HepG2 (cell line): Measurements from ENCODE around the gene FBXL7. TPM values are rescaled to one million over a fixed set of nuclear protein-coding genes. Genes with fewer than 3 reads are reported as not detected.

ENCODE experiments used
- ATAC-seq: fragments of 200-7000 bp; cut with Tn5 transposase; 3 replicates; pipeline ENCODE4 v1.9.1; 2020; ENCODE audit warnings: mild to moderate bottlenecking, moderate library complexity
- BruUV-seq: library from RNA; stranded (reverse); fragments of 400-500 nt; replicated peaks from 2 replicates; lab custom pipeline; 2021; lab: Mats Ljungman, UMichigan
- CTCF ChIA-PET: fragments of 300-600 bp; formaldehyde crosslinking; extraction: SDS; loops from one replicate; lab custom pipeline; 2021; ENCODE audit warnings: low total read pairs, inconsistent platforms, low intra/inter-chr PET ratio; lab: Yijun Ruan, JAX
- POLR2A ChIA-PET: fragments of 350-600 bp; sonication (Branson Sonifier 250); formaldehyde crosslinking; loops from one replicate; lab custom pipeline; 2020; ENCODE audit warnings: antibody characterized with exemption, inconsistent platforms; lab: Yijun Ruan, JAX
- DNase-seq: peaks from one replicate; pipeline ENCODE4 v3.0.0-alpha.2; 2015; ENCODE audit warnings: low spot score
- FAIRE-seq: peaks from 3 replicates; lab custom pipeline; 2011; peaks lifted over from hg19 to GRCh38; lab: Jason Lieb, UNC
- H2AFZ ChIP-seq: one replicate; pipeline ENCODE4 v1.6.1; 2011; ENCODE audit warnings: low read length, inconsistent platforms
- H3K27ac ChIP-seq: fragments of 300-600 bp; 3 replicates; pipeline ENCODE4 v1.8.0; 2011; ENCODE audit warnings: mixed run types, mild to moderate bottlenecking, mixed read lengths, low read length, inconsistent platforms; ENCODE audit not compliant: insufficient read depth; ENCODE audit errors: extremely low read length
- H3K27me3 ChIP-seq, 2 experiments: fragments of 200-600 bp in 1 of 2; 2 replicates in 1 of 2; 3 replicates in 1 of 2; pipeline versions ENCODE4 v1.6.0 to v1.8.0; 2011; ENCODE audit warnings: low read length in 2 of 2, mild to moderate bottlenecking in 2 of 2, moderate library complexity in 2 of 2, inconsistent platforms in 1 of 2; ENCODE audit not compliant: insufficient read depth in 2 of 2, control insufficient read depth in 1 of 2
- H3K36me3 ChIP-seq, 2 experiments: fragments of 200-600 bp in 1 of 2; replicated peaks in 1 of 2; 2 replicates in 1 of 2; 3 replicates in 1 of 2; pipeline versions ENCODE4 v1.5.1 to v1.8.0; 2011; ENCODE audit warnings: low read length in 2 of 2, inconsistent platforms in 1 of 2; ENCODE audit not compliant: insufficient read depth in 2 of 2, control insufficient read depth in 1 of 2
- H3K4me1 ChIP-seq: 2 replicates; pipeline ENCODE4 v1.5.1; 2012; ENCODE audit warnings: low read length, inconsistent platforms; ENCODE audit not compliant: insufficient read depth
- H3K4me2 ChIP-seq: 2 replicates; pipeline ENCODE4 v1.6.0; 2011; ENCODE audit warnings: low read depth, low read length, inconsistent platforms
- H3K4me3 ChIP-seq, 3 experiments: fragments of 200-600 bp in 1 of 3; sonication (generic), shearing (Covaris generic) in 1 of 3; replicated peaks in 1 of 3; 2 replicates each; pipeline ENCODE4 v1.5.1; 2011 to 2016; ENCODE audit warnings: low read length in 3 of 3, inconsistent platforms in 2 of 3, low read depth in 2 of 3, mild to moderate bottlenecking in 2 of 3, control low read depth in 1 of 3, mixed read lengths in 1 of 3; ENCODE audit not compliant: insufficient read depth in 1 of 3
- H3K79me2 ChIP-seq: one replicate; pipeline ENCODE4 v1.6.1; 2011; ENCODE audit warnings: low read length, inconsistent platforms; ENCODE audit not compliant: insufficient read depth
- H3K9ac ChIP-seq: 2 replicates; pipeline ENCODE4 v1.6.0; 2011; ENCODE audit warnings: mild to moderate bottlenecking, low read depth, low read length, inconsistent platforms; ENCODE audit not compliant: insufficient read depth
- H3K9me3 ChIP-seq: 2 replicates; pipeline ENCODE4 v1.5.1; 2012; ENCODE audit warnings: mild to moderate bottlenecking, low read length
- H4K20me1 ChIP-seq: 2 replicates; pipeline ENCODE4 v1.6.0; 2011; ENCODE audit warnings: inconsistent platforms, mild to moderate bottlenecking, low read length, moderate library complexity; ENCODE audit not compliant: insufficient read depth
- ARID2 ChIP-seq: sonication (generic); formaldehyde crosslinking; IDR thresholded peaks from 2 replicates; pipeline ENCODE4 v1.8.1; 2022; ENCODE audit warnings: mild to moderate bottlenecking, missing genetic modification reagents, borderline replicate concordance
- ELF3 ChIP-seq: IDR thresholded peaks from 2 replicates; pipeline ENCODE4 v1.6.1; 2016; ENCODE audit warnings: missing genetic modification reagents, missing compliant biosample characterization
- KIAA2018 ChIP-seq: sonication (generic); formaldehyde crosslinking; IDR thresholded peaks from 2 replicates; pipeline ENCODE4 v1.5.0; 2020; ENCODE audit warnings: mild to moderate bottlenecking, missing genetic modification reagents, borderline replicate concordance
- TSC22D2 ChIP-seq: sonication (generic); formaldehyde crosslinking; IDR thresholded peaks from 2 replicates; pipeline ENCODE4 v1.5.1; 2020; ENCODE audit warnings: missing genetic modification reagents, mild to moderate bottlenecking, borderline replicate concordance
- ZBTB42 ChIP-seq: sonication (generic); formaldehyde crosslinking; IDR thresholded peaks from 2 replicates; pipeline ENCODE4 v1.5.0; 2020; ENCODE audit warnings: mild to moderate bottlenecking, missing genetic modification reagents
- ZNF234 ChIP-seq: sonication (generic); formaldehyde crosslinking; conservative IDR thresholded peaks from 2 replicates; pipeline ENCODE4 v1.5.1; 2020; ENCODE audit warnings: mild to moderate bottlenecking, missing genetic modification reagents
- ZNF564 ChIP-seq: sonication (generic); formaldehyde crosslinking; IDR thresholded peaks from 2 replicates; pipeline ENCODE4 v1.8.1; 2023; ENCODE audit warnings: mild to moderate bottlenecking, missing genetic modification reagents
- ZNF841 ChIP-seq: sonication (generic); formaldehyde crosslinking; IDR thresholded peaks from 2 replicates; pipeline ENCODE4 v1.8.1; 2023; ENCODE audit warnings: missing genetic modification reagents, borderline replicate concordance
- ZNF883 ChIP-seq: sonication (generic); formaldehyde crosslinking; IDR thresholded peaks from 2 replicates; pipeline ENCODE4 v1.5.1; 2020; ENCODE audit warnings: mild to moderate bottlenecking, missing genetic modification reagents; ENCODE audit errors: not compliant biosample characterization
- WGBS: methylation state at CpG from one replicate; pipeline ENCODE4 v1.1.6; 2017; ENCODE audit warnings: low lambda C conversion rate; 5-methylcytosine and 5-hydroxymethylcytosine counted together
- in situ Hi-C: cut with HindIII; loops from 2 replicates; pipeline ENCODE4 v1.10.0; 2017; ENCODE audit warnings: low pct_unique_long_range_greater_than_20kb; ENCODE audit not compliant: extremely low pct_ligation_motif_present
- intact Hi-C: fragments of 100-400 bp; cut with micrococcal nuclease; formaldehyde crosslinking; loops from one replicate; pipeline ENCODE4 v1.10.0; 2022; ENCODE audit not compliant: unreplicated experiment
- polyA plus RNA-seq, 8 experiments: library from polyadenylated mRNA; depleted of rRNA in 3 of 8; stranded (reverse) in 7 of 8; unstranded in 1 of 8; fragments of >200 nt; fragmentation: Illumina TruSeq in 4 of 8; extraction: Trizol in 4 of 8; gene quantifications; 2 replicates each; pipeline versions ENCODE4 v1.2.1 to v1.2.3, GENCODE V29; 2011 to 2016; ENCODE audit warnings: low read depth in 4 of 8, missing spikeins in 1 of 8, mixed read lengths in 1 of 8; ENCODE audit not compliant: insufficient read depth in 1 of 8
- total RNA-seq, 5 experiments: library from RNA; depleted of rRNA; stranded (reverse); fragments of >200 nt; fragmentation: Illumina TruSeq; extraction: Trizol; gene quantifications; 2 replicates each; pipeline ENCODE4 v1.2.3, GENCODE V29; 2016; ENCODE audit warnings: low read depth in 1 of 5
- TF ChIP-seq, protein P1 (sequence below): sonication (generic); formaldehyde crosslinking; IDR thresholded peaks from 2 replicates; pipeline ENCODE4 v1.4.0; 2020; ENCODE audit warnings: missing genetic modification reagents
- TF ChIP-seq, protein P2 (sequence below): sonication (generic); formaldehyde crosslinking; IDR thresholded peaks from 2 replicates; pipeline ENCODE4 v1.8.0; 2022; ENCODE audit warnings: low read depth, missing genetic modification reagents

The FBXL7 gene
- total and polyA plus RNA-seq, 2 of the 13 experiments (the other 11 are each of a cell fraction or from before 2014, with no cell fraction given) = 0.07 TPM; not detected in 1

- H3K4me2 ChIP-seq = no peak overlapping the region
- TF ChIP-seq TSC22D2 = no peak
- no peak for TF ChIP-seq ZNF883 (CRISPR knock-in tag)
- no peak for TF ChIP-seq ZBTB42 (CRISPR knock-in tag)
- TF ChIP-seq, protein P1, sequence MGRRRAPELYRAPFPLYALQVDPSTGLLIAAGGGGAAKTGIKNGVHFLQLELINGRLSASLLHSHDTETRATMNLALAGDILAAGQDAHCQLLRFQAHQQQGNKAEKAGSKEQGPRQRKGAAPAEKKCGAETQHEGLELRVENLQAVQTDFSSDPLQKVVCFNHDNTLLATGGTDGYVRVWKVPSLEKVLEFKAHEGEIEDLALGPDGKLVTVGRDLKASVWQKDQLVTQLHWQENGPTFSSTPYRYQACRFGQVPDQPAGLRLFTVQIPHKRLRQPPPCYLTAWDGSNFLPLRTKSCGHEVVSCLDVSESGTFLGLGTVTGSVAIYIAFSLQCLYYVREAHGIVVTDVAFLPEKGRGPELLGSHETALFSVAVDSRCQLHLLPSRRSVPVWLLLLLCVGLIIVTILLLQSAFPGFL (CRISPR knock-in tag) = no peak
- no peak for TF ChIP-seq ZNF841 (CRISPR knock-in tag)
- TF ChIP-seq ELF3 (CRISPR knock-in tag) = no peak
- TF ChIP-seq, protein P2, sequence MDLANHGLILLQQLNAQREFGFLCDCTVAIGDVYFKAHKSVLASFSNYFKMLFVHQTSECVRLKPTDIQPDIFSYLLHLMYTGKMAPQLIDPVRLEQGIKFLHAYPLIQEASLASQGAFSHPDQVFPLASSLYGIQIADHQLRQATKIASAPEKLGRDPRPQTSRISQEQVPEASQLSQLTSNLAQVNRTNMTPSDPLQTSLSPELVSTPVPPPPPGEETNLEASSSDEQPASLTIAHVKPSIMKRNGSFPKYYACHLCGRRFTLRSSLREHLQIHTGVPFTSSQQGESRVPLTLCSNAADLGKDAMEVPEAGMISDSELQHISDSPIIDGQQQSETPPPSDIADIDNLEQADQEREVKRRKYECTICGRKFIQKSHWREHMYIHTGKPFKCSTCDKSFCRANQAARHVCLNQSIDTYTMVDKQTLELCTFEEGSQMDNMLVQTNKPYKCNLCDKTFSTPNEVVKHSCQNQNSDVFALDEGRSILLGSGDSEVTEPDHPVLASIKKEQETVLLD = no peak
- TF ChIP-seq ARID2 (CRISPR knock-in tag) = no peak
- TF ChIP-seq ZNF564 (CRISPR knock-in tag) = no peak
- no peak for TF ChIP-seq ZNF234
- no peak for TF ChIP-seq KIAA2018 (CRISPR knock-in tag)
Observed at GRCh38 chr5:15887093-15887492, 387.1 kb downstream of the FBXL7 start.

More at GRCh38 chr5:15887093-15887492, 387.1 kb downstream of the FBXL7 start:
- DNase-seq (no peak), FAIRE-seq (no peak), ATAC-seq (no peak)
- Histone ChIP-seq H4K20me1 (no peaks in the 10 kb centered on the region), H3K79me2 (no peaks in the 10 kb centered on the region), H2AFZ (no peak overlapping the region), H3K9ac (no peak overlapping the region), H3K27me3 (no peaks in the 10 kb centered on the region), H3K4me1 (no peaks in the 10 kb centered on the region), H3K36me3 (no peaks in the 10 kb centered on the region), H3K4me3 (no peak overlapping the region), H3K27ac (no peak overlapping the region), H3K9me3 (peaks cover 12% of the 10 kb centered on the region)
- 4% methylated on average over 3 of the region's 3 CpGs for WGBS
- ChIA-PET POLR2A (no interaction called here), CTCF (no interaction called here)
- in situ Hi-C loops (no loop called here), intact Hi-C loops (no loop called here)
- no TSS peak for BruUV-seq
